T-helper 2 cell (primary cell): ENCODE data around the gene CD19.
"Not testable (repeated sequence)": the region's sequence is repeated elsewhere in the genome, so short reads cannot be mapped to it uniquely, and the experiment has no call there.

Source experiments
- DNase-seq, 5 experiments: peaks; one replicate each; pipeline versions ENCODE4 v3.0.0 to v3.0.0-alpha.2; 2012 to 2022

CD19 gene

GRCh38 chr16:28937222-28937876 is 5.6 kb downstream of the CD19 start:
- DNase-seq, result no peak

- DNase-seq, result no peak
Measured at GRCh38 chr16:28938721-28939120, 7.0 kb downstream of the CD19 start.

GRCh38 chr16:28939825-28940224 is 8.1 kb downstream of the CD19 start:
- DNase-seq, result not testable (repeated sequence)

GRCh38 chr16:28943281-28943680 is 11.5 kb downstream of the CD19 start:
- DNase-seq, result no peak

- no peak for DNase-seq
Measured at GRCh38 chr16:28946681-28947080, 14.9 kb downstream of the CD19 start.

- peak; percentile 98 to 100 (median 99) for DNase-seq
Measured at GRCh38 chr16:28950648-28951409, 19.1 kb downstream of the CD19 start, which contains the start of gene NFATC2IP. Gene NFATC2IP, plus strand, starts transcription at chr16:28950937. Its CDS starts 75 bp downstream, at chr16:28951012.

- DNase-seq, result peak in 1 of 5 experiments; percentile 53
Measured at GRCh38 chr16:28951410-28951943, 19.7 kb downstream of the CD19 start.

GRCh38 chr16:28958216-28958615 is 26.4 kb downstream of the CD19 start:
- DNase-seq, result no peak

GRCh38 chr16:28958836-28959235 is 27.1 kb downstream of the CD19 start:
- no peak for DNase-seq

- no peak for DNase-seq
Measured at GRCh38 chr16:28964072-28964471, 32.3 kb downstream of the CD19 start.

- no peak for DNase-seq
Measured at GRCh38 chr16:28964496-28964895, 32.7 kb downstream of the CD19 start.

- no peak for DNase-seq
Measured at GRCh38 chr16:28967156-28967555, 35.4 kb downstream of the CD19 start.

GRCh38 chr16:28969696-28970095 is 37.9 kb downstream of the CD19 start:
- DNase-seq, result not testable (repeated sequence)

- no peak for DNase-seq
Measured at GRCh38 chr16:28974007-28974436, 42.3 kb downstream of the CD19 start.

- peak; percentile 73 to 94 (median 87) for DNase-seq
Measured at GRCh38 chr16:28974437-28975157, 42.8 kb downstream of the CD19 start, which contains the start of gene SPNS1. Gene SPNS1, plus strand, starts transcription at chr16:28974778. Its CDS starts 374 bp downstream, at chr16:28975152.

GRCh38 chr16:28975158-28975599 is 43.4 kb downstream of the CD19 start:
- no peak for DNase-seq

- DNase-seq, result no peak
Measured at GRCh38 chr16:28977703-28978662, 46.2 kb downstream of the CD19 start.

- DNase-seq, result not testable (repeated sequence)
Measured at GRCh38 chr16:28980330-28980729, 48.6 kb downstream of the CD19 start.

- DNase-seq, result no peak
Measured at GRCh38 chr16:28980929-28981328, 49.2 kb downstream of the CD19 start.

- peak in 1 of 5 experiments; percentile 35 for DNase-seq
Measured at GRCh38 chr16:28981517-28981916, 49.7 kb downstream of the CD19 start.

- DNase-seq, result no peak
Measured at GRCh38 chr16:28982418-28982817, 50.6 kb downstream of the CD19 start.

GRCh38 chr16:28982949-28983348 is 51.2 kb downstream of the CD19 start:
- DNase-seq, result no peak
